ENCODE measurements around the gene TAF5.

DNA sequence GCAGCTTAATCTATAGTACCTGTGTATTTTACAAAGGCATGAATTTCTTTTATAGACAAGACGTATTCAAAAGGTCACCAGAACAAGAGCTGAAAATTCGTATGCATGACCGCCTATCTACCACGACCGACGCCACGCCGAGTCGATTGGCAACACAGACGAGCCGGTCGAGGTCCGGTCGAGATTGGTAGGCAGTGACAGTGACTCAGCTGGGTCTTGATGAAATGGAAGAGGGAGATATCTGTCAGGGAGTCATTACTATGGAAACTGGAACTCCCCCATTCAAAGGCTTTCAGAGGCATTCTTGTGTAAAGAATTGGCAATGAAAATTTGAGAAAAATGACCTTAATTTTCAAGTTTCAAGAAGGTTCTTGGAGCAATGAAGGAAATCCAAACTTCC lies 26.4 kb downstream of the TAF5 start:
- TF ChIP-seq EZH2 (IDR thresholded peaks at IDR 0.05; ENCODE audit: borderline replicate concordance, low read length), result no peak
- TF ChIP-seq CTCF (IDR thresholded peaks at IDR 0.05; ENCODE audit: low read length), result no peak

All from OCI-LY1 (cell line).